ENCODE data around the gene RPS6KB2. TPM values are rescaled to one million over a fixed set of nuclear protein-coding genes. Genes with fewer than 3 reads are reported as not detected.

RPS6KB2 gene
- total RNA-seq, 4 donors from 2014 or later = 34.0 to 51.0 (median 48.0) TPM

- H3K9me3 ChIP-seq = no peaks in the 10 kb centered on the region
- H3K4me1 ChIP-seq = peaks cover 24 to 66% (median 49%) of the 10 kb centered on the region in 4 donors
- TF ChIP-seq POLR2AphosphoS5 (IDR thresholded peaks at IDR 0.05) (no peak), POLR2A (IDR thresholded peaks at IDR 0.05; ENCODE audit: low read depth) (no peak), EP300 (IDR thresholded peaks at IDR 0.05) (no peak), CTCF (IDR thresholded peaks at IDR 0.05) (no peak)
- H3K4me3 ChIP-seq = peak overlapping the region in 3 of 4 donors; percentile 1 to 42 (median 10)
- intact Hi-C loops (cut with DNase I) = no loop called here
- H3K27ac ChIP-seq (replicated peaks in 1 of 4) = peak overlapping the region in 1 of 4 donors; percentile 18
- H3K36me3 ChIP-seq = peaks cover 31 to 87% (median 78%) of the 10 kb centered on the region in 4 donors
- 100% methylated on average over 1 of the region's 3 CpGs for WGBS
- DNase-seq (ENCODE audit: extremely low spot score) = no peak
- H3K27me3 ChIP-seq = no peaks in the 10 kb centered on the region
These were observed 9.5 kb downstream of the RPS6KB2 start for GRCh38 chr11:67437809-67438157.

DNA sequence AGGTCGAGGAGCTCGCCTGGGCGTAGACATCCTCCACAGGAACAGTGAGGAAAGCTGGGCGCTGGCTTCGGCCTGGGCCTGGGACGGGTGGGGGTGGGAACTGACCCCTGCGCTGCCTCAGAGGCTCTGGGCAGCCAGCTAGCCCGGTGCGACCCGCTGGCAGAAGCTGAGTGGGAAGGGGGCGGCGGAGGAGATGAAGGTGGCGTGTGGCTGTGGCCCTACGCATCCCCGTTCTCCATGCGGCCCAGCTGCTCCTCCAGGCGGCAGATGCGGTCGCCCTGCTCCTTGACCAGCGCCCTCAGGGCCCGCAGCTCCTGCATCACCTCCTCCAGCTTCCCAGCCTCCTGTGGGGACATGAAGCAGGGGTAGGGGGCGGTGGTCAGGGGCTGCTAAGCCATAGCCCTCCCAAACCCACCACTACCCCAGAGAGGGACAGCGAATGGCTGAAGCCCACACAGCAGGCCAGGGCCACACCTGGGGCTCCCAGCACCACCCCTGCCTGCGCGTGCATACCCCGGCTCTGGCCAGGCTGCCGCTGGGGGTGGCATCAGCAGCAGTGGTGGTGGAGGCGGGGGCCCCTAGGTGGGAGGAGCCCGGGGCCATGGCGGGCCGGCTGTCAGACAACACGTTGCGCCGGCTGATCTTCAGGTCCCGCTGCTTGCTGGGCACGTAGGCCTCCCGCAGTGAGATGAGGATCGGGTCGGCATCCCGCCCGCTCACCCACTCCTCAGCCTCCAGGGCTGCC is 10.0 kb downstream of the RPS6KB2 start:
- Histone ChIP-seq H3K4me1 (peaks cover 24 to 70% (median 51%) of the 10 kb centered on the region in 4 donors), H3K4me3 (peak overlapping the region in 2 of 4 donors; percentile 10 to 42), H3K27ac (replicated peaks in 1 of 4) (peak overlapping the region in 3 of 4 donors; percentile 45 to 59 (median 57)), H3K36me3 (peaks cover 25 to 81% (median 73%) of the 10 kb centered on the region in 4 donors), H3K9me3 (no peaks in the 10 kb centered on the region), H3K27me3 (no peaks in the 10 kb centered on the region)
- DNase-seq (ENCODE audit: extremely low spot score) = no peak
- 87% methylated on average over 6 of the region's 41 CpGs for WGBS
- TF ChIP-seq POLR2AphosphoS5 (IDR thresholded peaks at IDR 0.05) (no peak), EP300 (IDR thresholded peaks at IDR 0.05) (no peak), CTCF (IDR thresholded peaks at IDR 0.05) (no peak), POLR2A (IDR thresholded peaks at IDR 0.05; ENCODE audit: low read depth) (no peak)
- intact Hi-C loops (cut with DNase I) = no loop called here

GRCh38 chr11:67439321-67440228 is 11.3 kb downstream of the RPS6KB2 start:
- intact Hi-C loops (cut with DNase I) = no loop called here
- Histone ChIP-seq H3K27me3 (no peaks in the 10 kb centered on the region), H3K4me1 (peaks cover 24 to 78% (median 59%) of the 10 kb centered on the region in 4 donors), H3K4me3 (no peak overlapping the region), H3K27ac (replicated peaks in 1 of 4) (peak overlapping the region; percentile 45 to 61 (median 58)), H3K9me3 (no peaks in the 10 kb centered on the region), H3K36me3 (peaks cover 16 to 69% (median 60%) of the 10 kb centered on the region in 4 donors)
- TF ChIP-seq CTCF (IDR thresholded peaks at IDR 0.05) = no peak
- no peak for DNase-seq (ENCODE audit: extremely low spot score)
- 49% methylated on average over 9 of the region's 31 CpGs for WGBS

GRCh38 chr11:67440229-67441097 is 12.2 kb downstream of the RPS6KB2 start:
- peaks cover 24 to 77% (median 65%) of the 10 kb centered on the region in 4 donors for H3K4me1 ChIP-seq
- DNase-seq (ENCODE audit: extremely low spot score) = no peak

More at GRCh38 chr11:67440229-67441097, 12.2 kb downstream of the RPS6KB2 start:
- peaks cover 7 to 60% (median 52%) of the 10 kb centered on the region in 4 donors for H3K36me3 ChIP-seq
- no peaks in the 10 kb centered on the region for H3K27me3 ChIP-seq
- H3K27ac ChIP-seq (replicated peaks in 1 of 4) = peak overlapping the region; percentile 45 to 61 (median 58)
- intact Hi-C loops (cut with DNase I) = no loop called here
- no peak for TF ChIP-seq CTCF (IDR thresholded peaks at IDR 0.05)
- TF ChIP-seq EP300 (IDR thresholded peaks at IDR 0.05) = no peak
- no peak for TF ChIP-seq POLR2AphosphoS5 (IDR thresholded peaks at IDR 0.05)
- no peak for TF ChIP-seq POLR2A (IDR thresholded peaks at IDR 0.05; ENCODE audit: low read depth)
- 80% methylated on average over 7 of the region's 17 CpGs for WGBS
- H3K9me3 ChIP-seq = no peaks in the 10 kb centered on the region
- H3K4me3 ChIP-seq = no peak overlapping the region
